ENCODE measurements around the gene VSIG8. TPM values are rescaled to one million over a fixed set of nuclear protein-coding genes. Genes with fewer than 3 reads are reported as not detected.

Gene VSIG8
- total RNA-seq, 1 donor from 2014 or later, result 8.2 TPM

DNA sequence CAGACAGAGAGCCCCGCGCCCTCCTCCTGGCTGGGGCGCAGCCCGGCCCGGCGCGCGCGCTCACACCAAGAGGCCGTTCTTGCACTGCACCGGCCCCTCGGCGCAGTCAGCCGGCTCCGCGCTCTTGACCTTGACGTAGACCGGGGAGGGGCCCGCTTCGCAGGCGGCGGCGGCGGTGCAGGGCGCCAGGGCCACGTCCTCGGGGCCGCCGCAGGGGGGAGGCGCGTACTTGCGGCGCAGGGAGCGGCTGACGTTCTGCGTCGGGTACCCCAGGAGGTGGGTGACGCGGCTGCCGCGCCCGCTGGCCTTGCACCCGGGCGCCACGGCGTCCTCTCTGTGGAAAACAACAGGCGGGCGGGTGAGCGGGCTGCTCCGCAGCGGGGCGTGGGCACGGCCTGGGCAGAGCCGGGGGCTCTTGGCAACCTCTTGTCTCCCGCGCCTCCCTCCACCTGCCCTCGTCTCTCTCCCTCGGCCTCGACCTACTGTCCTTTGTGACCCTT is 7.7 kb downstream of the VSIG8 start:
- peak; percentile 52 for DNase-seq

DNA sequence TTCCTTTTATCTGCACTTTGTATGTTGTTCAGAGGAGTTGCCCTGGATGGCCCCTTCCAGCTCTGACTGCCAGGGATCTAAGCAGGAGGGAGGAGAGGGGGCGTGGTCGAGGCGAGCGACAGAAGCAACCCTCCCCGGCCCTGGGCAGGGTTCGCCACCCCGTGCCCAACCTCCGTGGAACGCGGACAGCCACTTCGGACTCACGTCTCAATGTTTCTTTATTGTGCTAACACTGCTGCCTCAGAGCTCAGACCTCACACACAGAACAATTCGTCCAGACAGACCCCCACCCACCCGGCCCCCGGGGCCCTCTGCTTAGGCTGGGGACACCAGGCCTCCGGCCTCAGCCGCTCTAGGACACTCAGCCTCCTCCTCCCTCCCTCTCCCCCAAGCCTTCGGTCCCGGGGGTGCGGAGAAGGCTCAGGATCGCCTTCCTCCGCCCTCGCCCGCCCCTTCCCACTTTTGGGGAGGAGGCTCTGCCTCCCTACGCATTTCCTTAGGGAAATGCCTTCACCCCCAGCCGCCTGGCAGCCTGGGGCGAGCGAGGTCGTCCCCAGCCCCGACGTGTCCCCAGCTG is 8.3 kb downstream of the VSIG8 start:
- peak; percentile 41 for DNase-seq

DNA sequence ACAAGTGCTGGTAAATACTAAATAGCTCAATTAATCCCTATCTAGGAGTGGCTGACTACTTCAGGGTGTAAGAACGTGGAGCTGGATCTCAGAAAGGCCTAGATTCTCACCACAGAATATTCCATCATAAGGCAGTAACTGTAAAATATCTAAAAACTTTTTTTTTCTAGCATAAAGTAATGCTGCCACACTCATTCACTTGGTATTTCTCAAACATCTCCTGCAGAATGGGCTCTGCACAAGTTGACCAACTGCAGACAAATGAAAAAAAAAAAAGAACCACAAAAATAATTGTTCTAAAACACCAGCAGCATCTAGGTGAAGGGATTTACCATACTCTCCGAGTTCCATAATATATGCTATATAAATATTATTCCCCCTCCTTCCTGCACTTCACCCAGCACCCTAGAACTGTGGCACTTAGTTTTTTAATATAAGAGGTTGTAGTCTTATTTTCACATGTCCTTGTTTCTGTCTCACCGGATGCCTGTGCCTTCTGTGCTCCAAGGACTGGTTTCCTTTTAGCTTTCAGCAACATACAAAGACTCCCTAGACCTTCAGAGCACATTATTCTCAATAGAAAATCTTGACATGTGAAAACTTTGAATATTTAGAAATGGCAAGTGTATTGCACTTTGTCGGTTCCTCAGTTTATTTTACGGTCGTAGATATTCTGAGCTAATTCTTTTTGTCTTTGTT is 8.9 kb downstream of the VSIG8 start:
- peak; percentile 35 for DNase-seq

DNA sequence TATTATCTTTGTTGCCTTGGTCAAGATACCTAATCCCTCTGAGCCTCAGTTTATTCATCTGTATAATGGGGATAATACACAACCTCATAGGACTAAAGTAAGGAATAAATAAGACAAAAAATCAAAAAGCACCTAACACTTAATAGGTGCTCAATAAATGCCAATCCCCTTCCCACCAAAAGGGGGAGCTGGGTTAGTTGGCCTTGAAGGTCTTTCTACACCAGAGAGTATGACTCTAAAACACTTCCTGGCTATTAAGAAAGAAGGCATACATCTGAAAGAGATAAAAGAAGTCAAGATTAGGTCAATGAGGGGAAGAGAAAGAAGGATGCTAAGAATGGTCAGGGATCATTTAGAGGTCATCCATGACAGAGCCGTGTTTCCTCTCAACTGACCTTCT is 11.1 kb downstream of the VSIG8 start:
- no peak for DNase-seq

DNA sequence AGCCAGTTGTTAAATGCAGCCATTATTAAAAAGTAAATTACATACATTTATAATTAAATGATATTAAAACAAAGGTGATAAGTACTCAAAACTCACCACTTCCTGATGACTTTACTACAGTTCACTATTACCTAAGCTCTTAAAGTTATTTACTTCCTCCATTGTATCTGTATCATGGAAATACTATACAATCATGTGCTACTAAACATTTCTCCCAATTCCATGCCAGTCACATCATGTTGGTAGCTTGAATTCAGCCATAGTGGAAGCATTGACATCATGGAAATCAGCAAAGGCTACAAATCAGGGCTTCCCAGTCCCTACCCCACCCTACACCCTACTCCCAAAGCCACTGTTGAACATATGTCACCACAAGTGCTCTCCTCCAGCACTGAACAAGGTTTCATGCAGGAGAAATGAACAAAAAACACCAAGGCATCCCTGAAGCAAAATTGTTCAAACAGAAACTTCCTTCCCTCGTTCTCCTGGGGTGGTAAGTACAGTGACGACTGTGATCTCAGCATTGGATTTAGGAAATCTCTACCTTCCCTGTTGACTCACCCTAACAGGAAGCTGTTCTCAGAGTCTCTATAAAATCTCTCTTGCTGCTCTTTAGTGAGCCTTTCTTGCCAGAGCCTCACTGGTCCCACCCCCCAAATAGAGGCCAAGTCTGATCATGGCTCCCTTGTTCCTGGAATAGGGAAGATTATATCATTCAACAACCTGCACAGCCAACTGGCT is 12.7 kb downstream of the VSIG8 start:
- no peak for DNase-seq

DNA sequence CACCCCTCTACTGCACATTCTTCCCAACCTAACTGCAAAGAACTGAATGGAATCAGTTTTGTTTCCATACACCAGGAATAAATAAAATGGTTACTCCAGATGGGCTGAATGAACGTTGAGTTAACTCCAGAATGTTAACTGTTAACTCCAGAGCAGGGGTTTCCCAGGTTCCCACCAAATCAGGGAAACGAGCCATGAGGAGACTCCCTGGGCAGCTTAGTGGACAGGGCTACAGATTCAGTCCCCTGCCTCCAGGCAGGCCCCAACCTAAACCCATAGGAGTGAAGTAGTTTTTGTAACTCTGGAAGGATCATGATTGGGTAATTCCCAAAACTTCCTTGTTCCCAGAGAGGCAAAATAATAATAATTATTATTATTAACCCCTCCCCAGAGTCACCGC is 14.1 kb downstream of the VSIG8 start:
- no peak for DNase-seq

DNA sequence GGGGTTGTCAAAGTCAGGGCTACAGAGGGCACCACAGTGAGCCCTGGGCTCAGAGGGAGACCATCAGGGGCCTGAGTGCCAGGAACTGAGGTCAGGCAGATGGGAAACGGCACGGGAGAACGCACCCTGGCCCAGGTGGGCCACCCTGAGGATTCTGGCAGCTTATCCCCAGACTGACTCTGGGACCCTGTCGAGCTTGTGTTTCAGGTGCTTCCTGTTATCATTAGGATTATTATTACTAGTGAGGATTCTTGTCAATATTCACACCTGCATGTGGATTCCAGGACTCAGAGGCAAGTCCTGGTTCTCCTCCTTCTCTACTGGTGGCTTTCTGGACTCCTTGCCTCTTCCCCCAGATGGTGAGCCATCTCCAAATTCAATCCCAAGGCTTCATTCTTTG is 15.2 kb downstream of the VSIG8 start:
- DNase-seq, result no peak

DNA sequence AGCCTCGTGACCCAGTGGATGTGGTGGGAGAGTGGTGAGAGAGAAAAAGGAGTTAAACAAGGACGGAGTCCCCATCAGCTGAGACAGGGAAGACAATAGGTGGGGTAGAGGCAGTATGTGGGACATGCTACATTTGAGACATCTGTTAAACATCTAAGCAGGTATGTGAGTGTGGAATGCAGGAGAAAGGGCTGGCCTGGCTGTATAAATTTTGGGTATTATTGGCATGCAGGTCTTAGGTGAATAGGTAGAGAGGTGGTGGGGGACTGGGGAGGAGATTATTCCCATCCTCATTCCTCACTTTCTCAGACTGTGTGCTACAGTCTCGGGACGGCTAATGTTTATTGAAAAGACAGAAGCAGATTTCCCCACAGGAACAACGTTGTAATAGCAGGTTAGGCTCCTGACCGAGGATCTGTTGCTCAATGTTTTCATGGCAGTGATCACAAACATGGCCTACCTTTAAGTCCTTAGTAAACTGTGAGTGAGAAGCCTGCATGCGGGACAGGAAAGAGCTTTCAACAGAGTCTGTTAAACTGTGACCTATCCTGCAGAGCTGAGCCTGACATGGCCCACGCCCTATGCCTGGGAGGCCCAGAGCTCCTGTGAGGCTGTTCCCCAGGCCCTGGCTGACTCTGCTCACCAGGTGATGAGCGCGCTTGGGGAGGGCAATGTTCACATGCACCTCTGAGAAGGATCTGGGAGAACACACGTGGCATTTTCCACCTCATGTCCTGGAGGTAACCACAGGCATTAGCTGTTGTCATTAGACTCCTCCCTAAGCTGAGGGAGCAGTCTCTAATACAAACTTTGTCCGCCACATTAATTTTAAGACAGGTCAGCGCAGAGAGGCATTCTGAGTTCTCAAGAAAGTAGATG is 16.5 kb downstream of the VSIG8 start:
- no peak for DNase-seq

DNA sequence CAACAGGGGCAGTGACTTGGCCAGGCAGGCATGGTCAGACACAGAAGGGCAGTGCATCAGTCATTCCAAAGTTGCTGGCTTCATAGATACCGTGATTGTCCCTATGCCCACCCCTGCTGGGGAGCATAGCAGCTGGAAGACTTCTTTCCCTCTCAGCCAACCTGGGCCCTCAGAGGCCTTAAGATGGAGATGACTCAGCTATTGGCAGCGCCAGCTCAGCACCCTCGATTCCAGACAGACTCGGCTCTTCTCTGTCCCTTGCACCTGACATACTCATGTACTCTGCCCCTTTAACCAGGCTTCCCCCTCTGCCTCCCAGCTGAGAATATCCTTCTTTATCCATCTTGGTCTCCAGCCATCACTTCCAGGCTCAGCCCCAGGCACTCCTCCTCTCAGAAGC is 19.0 kb downstream of the VSIG8 start:
- DNase-seq, result no peak

DNA sequence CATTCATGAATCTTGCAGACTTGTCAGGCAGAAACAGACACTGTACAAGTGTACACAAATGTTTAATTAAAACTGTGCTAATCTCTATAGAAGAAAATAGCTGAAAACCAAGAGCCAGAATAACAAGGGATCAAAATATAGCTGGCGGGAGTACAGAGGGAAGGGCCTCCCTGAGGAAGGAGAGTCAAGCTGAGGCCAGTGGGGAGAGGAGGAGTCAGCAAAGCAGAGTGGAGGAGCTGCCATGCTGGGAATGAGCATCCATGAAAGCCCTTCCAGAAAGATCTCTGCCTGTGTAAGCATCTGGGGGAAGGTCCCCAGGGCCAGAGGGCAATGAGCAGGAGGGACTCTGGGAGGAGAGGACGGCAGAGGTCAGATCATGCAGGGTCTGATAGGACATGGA is 20.7 kb downstream of the VSIG8 start:
- peak; percentile 27 for DNase-seq

DNA sequence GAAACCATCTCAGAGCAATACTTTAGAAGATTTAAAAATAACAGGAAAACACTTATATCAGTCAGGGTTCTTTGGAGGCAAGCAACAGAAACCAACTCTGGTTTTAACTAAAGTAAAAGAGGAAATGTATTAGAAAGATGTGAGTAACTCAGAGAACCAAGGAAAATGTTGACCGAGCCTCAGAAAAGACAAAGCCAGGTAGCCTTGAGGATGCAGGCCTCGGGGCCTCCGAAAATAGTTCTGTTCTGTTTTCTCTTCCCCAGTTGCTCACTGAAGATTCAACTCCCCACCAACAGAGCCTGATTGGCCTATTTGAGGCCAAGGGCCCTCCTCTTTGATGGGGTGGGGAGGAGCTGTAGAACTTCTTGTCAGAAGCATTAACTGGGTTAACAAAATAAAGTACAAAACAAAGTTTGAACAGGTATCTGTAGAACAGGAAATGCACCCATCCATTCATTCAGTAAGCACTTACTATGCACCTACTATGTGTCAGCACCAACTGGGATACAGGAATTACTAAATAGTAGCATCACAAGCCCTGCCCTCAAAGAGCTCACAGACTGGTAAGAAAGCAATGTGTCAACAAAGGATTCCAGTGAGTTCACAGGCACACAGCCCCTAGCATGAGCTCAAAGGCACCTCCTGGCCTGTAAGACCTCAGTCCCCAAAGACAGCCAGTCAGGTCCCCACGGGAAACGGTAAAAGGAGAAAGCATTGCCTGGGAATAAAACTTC is 23.2 kb downstream of the VSIG8 start:
- DNase-seq, result no peak

DNA sequence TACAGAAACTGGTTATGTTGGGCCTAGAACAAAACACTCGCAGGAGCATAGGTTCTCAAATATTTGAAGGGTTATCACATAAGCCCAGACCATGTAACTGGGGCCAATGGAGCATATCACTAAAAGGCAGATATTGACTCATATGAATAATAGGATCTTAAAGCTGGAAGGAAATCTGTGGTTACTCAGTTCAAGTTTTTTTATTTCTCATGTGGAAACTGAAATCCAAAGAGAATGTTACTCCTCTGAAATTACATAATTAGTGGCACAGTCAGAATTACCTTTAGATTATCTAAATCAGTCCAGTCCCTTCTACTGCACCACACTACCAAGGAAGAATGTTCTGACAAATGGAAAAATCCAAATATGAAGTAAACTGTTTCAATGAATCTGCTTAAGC is 23.7 kb downstream of the VSIG8 start:
- no peak for DNase-seq

DNA sequence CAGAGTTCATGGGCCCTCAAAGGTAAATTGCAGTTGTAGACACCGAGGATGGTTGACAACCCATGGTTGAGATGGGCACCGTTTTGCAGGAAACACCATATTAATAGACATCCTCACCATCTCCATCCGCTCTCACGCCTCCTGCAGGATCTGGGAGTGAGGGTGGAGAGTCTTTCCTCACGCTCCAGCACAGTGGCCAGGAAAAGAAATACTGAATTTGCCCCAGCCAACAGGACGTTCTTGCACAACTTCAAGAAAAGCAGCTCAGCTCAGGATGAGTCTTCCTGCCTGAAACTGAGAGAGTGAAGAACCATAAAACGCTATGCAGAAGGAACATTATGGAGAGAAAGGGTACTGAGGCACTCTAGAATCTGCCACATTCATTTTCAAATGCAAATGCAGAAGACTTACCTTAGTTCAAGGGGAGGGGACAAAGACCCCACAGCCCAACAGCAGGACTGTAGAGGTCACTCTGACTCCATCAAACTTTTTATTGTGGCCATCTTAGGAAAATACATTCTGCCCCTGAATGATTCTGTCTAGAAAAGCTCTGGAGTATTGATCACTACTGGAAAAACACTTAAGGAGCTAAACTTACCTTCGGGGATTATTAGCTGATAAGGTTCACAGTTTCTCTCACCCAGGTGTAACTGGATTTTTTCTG is 26.5 kb downstream of the VSIG8 start:
- DNase-seq, result no peak

DNA sequence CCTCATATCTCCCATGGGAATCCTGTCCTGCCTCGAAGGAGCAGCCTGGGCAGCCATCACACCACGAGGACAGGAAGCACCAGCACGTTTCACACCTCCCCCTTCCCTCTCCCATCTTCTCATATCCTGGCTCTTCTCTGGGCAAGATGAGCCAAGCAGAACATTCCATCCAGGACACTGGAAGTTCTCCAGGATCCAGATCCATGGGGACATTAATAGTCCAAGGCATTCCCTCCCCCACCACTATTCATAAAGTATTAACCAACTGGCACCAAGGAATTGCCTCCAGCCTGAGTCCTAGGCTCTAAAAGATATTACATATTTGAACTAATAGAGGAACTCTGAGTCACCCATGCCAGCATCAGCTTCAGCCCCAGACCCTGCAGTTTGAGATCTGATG is 27.1 kb downstream of the VSIG8 start:
- DNase-seq, result no peak

DNA sequence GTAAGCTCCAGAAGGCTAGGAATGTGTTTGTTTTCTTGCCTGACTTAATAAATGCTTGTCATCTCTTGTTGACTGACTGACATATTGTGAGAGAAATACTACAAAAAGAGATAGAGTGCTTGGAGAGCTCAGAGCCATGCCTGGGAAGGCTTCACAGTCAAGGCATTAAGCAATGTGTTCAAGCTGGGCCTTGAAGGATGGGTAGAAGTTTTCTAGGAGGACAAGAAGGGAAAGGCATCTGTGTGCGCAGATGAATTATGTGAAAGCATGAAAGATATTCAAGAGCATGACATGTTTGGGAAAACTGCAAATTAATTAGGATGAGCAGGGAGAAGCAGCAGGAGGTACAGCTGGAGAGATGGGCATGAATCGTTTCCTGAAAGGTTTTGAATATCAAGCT is 30.1 kb downstream of the VSIG8 start:
- no peak for DNase-seq

DNA sequence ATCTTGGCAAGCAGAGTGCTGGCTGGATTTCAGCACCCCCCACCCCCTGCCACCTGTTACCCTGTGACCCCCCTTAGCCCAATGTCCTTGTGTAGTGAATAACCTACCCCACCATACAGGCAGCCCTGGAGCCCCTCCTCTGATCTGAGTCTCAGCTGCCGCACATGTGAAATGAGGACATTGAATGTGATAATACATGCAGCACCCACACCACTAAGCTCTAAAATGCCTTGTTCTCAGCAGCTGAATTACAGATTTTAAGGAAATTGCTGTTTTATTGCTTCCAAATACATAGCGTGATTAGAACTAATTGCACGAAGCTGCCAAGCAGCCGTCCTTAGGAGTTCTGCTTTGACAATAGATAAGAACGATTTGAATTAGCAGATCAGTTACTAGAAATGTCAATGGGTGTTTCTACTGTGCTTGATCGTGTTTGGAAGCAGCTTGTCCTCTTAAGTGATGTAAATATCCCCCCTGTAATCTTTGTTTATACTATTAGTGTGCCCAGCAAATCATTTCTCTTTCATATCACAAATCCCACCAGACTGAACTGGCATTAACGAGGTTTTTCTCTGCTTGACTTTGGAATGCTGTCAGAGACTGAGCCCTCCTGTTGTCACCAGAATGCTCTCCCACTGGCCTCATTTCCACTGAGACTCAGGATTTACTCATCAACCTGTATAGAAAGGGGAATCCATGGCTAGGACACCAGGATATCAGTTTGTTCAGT is 30.9 kb downstream of the VSIG8 start:
- DNase-seq, result peak; percentile 43

DNA sequence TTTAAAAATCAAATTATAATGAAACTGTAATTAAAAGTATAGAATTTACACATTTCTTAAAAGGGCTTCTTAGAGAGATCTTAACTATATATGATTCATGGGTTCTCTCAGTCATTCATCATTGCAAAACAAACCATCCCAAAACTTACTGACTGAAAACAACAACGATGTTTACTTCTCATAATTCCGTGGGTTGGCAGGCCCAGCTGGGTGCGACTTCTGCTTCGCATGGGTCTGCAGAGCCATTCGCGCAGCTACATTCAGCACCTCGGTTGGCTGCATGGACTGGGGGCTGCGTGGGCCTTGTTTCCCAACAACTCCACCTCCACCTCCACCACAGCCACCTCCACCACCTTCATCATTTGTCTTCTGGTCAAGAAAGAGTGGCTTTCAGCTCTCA is 31.7 kb downstream of the VSIG8 start:
- DNase-seq, result no peak

DNA sequence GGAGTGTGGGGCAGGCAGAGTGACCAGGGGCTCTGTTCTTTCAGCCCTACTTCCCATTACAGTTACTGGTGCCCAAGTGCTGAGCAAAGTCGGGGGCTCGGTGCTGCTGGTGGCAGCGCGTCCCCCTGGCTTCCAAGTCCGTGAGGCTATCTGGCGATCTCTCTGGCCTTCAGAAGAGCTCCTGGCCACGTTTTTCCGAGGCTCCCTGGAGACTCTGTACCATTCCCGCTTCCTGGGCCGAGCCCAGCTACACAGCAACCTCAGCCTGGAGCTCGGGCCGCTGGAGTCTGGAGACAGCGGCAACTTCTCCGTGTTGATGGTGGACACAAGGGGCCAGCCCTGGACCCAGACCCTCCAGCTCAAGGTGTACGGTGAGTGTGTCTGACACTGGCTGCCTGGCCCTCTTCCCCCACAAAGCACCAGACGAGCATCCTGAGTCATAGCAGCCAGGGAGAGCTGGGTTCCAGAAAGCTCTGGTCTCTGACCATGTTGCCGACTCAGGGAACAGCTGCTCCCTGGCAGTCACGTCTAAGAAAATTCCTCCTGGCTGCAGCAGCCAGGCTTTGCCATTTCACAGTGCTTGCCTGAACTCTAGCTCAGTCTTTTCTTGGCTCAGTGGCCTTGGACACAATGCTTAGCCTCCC is 32.5 kb downstream of the VSIG8 start:
- DNase-seq, result no peak

DNA sequence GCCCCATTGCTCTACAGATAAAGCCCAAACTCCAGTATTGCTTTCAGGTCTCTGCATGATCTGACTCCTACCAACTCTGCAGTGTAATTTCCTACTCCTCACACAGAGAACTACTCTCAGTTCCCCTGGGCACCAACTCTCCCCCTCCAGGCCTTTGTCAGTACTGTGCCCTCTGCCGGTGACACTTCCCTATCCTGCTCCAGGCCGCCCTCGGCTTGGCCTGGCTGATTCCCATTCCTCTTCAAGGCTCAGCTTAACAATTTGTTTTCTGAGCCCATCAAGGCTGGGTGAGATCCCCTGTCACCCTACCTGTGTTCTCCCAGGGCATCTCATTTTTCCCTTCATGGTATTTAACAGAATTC is 33.2 kb downstream of the VSIG8 start:
- DNase-seq, result no peak

Data from skin of body (tissue), 2 donors.